ENCODE measurements around the gene SH3BP5L. TPM values are rescaled to one million over a fixed set of nuclear protein-coding genes. Genes with fewer than 3 reads are reported as not detected.

SH3BP5L gene
- total and polyA plus RNA-seq, 2 of the 8 experiments (the other 6 are each of a cell fraction or from before 2014, with no cell fraction given): 20.2 to 28.4 TPM

DNA sequence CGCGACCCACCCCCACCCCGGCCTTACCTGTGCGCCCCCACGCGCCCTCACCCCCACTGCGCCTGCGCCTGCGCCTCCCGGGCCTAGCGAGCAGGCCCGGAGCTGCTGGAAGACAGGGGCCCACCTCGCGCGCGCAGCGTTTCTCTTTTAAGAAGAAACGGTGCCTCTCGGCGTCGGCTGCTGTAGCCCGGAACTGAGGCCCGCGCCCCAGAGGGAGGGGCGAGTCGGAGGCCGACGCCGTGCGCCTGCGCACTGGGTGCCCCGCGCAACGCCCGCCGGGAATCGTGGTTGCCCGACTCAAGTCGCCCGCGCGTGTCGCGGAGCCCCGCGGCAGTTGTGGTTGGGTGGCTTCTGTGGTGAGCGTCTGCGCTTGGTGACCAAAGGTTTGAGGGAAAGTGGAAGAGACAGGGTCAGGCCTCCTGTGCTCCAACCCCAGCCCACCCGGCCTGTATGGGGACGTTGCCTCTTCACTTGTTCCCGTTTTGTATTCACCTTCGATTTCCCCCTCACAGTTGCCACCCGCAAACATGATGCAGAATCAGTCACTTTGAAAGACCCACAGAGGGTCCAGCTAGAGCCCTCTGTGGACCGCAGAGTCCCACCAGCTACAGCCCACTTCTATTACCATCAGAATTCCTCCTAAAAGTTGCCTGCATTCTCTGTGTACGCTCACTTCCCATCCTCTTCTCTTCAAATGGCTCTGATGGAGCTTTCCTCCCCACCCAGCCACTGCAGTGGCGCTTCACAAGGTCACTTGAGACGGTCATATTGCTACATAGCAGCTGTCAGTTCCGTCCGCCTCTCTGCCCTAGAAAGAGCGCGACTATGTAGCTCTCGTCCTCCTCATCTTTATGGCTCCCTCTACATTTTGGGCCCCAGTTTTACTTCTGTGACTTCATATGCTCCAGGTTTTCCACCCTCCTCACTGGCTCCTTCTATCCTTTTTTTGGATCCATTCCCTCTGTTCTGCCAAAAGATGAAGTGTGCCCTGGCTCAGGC, 33.5 kb upstream of the SH3BP5L start, which contains the start of gene ZNF692 (continued):
- TF ChIP-seq, protein P1, sequence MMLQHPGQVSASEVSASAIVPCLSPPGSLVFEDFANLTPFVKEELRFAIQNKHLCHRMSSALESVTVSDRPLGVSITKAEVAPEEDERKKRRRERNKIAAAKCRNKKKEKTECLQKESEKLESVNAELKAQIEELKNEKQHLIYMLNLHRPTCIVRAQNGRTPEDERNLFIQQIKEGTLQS (IDR thresholded peaks at IDR 0.05; ENCODE audit: insufficient read depth, low read depth, low read length): 0 out of 2 replicates have a peak, but pooled peaks have one; percentile 13
- TF ChIP-seq, protein P2, sequence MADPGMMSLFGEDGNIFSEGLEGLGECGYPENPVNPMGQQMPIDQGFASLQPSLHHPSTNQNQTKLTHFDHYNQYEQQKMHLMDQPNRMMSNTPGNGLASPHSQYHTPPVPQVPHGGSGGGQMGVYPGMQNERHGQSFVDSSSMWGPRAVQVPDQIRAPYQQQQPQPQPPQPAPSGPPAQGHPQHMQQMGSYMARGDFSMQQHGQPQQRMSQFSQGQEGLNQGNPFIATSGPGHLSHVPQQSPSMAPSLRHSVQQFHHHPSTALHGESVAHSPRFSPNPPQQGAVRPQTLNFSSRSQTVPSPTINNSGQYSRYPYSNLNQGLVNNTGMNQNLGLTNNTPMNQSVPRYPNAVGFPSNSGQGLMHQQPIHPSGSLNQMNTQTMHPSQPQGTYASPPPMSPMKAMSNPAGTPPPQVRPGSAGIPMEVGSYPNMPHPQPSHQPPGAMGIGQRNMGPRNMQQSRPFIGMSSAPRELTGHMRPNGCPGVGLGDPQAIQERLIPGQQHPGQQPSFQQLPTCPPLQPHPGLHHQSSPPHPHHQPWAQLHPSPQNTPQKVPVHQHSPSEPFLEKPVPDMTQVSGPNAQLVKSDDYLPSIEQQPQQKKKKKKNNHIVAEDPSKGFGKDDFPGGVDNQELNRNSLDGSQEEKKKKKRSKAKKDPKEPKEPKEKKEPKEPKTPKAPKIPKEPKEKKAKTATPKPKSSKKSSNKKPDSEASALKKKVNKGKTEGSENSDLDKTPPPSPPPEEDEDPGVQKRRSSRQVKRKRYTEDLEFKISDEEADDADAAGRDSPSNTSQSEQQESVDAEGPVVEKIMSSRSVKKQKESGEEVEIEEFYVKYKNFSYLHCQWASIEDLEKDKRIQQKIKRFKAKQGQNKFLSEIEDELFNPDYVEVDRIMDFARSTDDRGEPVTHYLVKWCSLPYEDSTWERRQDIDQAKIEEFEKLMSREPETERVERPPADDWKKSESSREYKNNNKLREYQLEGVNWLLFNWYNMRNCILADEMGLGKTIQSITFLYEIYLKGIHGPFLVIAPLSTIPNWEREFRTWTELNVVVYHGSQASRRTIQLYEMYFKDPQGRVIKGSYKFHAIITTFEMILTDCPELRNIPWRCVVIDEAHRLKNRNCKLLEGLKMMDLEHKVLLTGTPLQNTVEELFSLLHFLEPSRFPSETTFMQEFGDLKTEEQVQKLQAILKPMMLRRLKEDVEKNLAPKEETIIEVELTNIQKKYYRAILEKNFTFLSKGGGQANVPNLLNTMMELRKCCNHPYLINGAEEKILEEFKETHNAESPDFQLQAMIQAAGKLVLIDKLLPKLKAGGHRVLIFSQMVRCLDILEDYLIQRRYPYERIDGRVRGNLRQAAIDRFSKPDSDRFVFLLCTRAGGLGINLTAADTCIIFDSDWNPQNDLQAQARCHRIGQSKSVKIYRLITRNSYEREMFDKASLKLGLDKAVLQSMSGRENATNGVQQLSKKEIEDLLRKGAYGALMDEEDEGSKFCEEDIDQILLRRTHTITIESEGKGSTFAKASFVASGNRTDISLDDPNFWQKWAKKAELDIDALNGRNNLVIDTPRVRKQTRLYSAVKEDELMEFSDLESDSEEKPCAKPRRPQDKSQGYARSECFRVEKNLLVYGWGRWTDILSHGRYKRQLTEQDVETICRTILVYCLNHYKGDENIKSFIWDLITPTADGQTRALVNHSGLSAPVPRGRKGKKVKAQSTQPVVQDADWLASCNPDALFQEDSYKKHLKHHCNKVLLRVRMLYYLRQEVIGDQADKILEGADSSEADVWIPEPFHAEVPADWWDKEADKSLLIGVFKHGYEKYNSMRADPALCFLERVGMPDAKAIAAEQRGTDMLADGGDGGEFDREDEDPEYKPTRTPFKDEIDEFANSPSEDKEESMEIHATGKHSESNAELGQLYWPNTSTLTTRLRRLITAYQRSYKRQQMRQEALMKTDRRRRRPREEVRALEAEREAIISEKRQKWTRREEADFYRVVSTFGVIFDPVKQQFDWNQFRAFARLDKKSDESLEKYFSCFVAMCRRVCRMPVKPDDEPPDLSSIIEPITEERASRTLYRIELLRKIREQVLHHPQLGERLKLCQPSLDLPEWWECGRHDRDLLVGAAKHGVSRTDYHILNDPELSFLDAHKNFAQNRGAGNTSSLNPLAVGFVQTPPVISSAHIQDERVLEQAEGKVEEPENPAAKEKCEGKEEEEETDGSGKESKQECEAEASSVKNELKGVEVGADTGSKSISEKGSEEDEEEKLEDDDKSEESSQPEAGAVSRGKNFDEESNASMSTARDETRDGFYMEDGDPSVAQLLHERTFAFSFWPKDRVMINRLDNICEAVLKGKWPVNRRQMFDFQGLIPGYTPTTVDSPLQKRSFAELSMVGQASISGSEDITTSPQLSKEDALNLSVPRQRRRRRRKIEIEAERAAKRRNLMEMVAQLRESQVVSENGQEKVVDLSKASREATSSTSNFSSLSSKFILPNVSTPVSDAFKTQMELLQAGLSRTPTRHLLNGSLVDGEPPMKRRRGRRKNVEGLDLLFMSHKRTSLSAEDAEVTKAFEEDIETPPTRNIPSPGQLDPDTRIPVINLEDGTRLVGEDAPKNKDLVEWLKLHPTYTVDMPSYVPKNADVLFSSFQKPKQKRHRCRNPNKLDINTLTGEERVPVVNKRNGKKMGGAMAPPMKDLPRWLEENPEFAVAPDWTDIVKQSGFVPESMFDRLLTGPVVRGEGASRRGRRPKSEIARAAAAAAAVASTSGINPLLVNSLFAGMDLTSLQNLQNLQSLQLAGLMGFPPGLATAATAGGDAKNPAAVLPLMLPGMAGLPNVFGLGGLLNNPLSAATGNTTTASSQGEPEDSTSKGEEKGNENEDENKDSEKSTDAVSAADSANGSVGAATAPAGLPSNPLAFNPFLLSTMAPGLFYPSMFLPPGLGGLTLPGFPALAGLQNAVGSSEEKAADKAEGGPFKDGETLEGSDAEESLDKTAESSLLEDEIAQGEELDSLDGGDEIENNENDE (IDR thresholded peaks at IDR 0.05; ENCODE audit: insufficient replicate concordance, low read length): no peak
- peak; percentile 35 for TF ChIP-seq TAF7 (optimal IDR thresholded peaks at IDR 0.05; ENCODE audit: borderline replicate concordance, low read depth, low read length)
- TF ChIP-seq CREB1 (IDR thresholded peaks at IDR 0.05): peak; percentile 18; the same call in 1 of the 2 replicates
- no peak for TF ChIP-seq GTF2F1 (IDR thresholded peaks at IDR 0.05; ENCODE audit: borderline replicate concordance, low read depth, low read length)
- TF ChIP-seq TBP (IDR thresholded peaks at IDR 0.05; ENCODE audit: low read depth, low read length): 0 out of 2 replicates have a peak, but pooled peaks have one; percentile 6
- no peak for TF ChIP-seq POU5F1 (IDR thresholded peaks at IDR 0.05; ENCODE audit: low read depth, low read length)
- no peak for TF ChIP-seq CHD2 (IDR thresholded peaks at IDR 0.05; ENCODE audit: low read length)
- peak; percentile 38 for TF ChIP-seq ASH2L (IDR thresholded peaks at IDR 0.05; ENCODE audit: low read length)

Measured in H1 (cell line).